Inflammatory macrophage treated with lipopolysaccharide for 1 hour (primary cell): ENCODE data around the gene OR6N2.
A peak's percentile ranks its signal among the peaks of the same experiment; 100 is the strongest.

Experiments
- DNase-seq, 2 donors: peaks; one replicate each; pipeline ENCODE4 v3.0.0-alpha.2; 2020 to 2022

OR6N2 gene, protein sequence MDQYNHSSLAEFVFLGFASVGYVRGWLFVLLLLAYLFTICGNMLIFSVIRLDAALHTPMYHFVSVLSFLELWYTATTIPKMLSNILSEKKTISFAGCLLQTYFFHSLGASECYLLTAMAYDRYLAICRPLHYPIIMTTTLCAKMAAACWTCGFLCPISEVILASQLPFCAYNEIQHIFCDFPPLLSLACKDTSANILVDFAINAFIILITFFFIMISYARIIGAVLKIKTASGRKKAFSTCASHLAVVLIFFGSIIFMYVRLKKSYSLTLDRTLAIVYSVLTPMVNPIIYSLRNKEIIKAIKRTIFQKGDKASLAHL

DNA sequence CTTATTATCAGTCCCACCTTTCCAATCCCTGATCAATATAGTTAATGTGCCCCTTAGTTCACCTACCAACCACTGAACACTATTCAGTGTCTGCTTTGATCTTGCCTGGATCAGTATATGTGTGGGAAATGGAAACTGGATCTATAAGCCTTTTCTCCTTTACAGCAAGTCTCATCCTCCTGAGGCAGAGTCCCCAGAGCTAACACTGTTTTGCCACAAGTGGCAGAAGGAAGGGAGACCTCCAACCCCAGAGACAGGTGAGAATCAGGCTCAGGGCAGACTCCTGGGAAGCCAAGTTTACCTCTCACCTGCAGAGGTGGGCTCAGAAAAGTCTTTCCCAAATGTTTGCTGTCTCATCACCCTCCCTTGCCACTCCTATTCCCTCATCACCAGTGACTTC lies at the start of gene OR6N2:
TSS of gene OR6N2 (minus strand) at position 101 of the 400 bp plus-strand sequence. CDS start 3,569 bp downstream, outside the sequence.
- no peak for DNase-seq

DNA sequence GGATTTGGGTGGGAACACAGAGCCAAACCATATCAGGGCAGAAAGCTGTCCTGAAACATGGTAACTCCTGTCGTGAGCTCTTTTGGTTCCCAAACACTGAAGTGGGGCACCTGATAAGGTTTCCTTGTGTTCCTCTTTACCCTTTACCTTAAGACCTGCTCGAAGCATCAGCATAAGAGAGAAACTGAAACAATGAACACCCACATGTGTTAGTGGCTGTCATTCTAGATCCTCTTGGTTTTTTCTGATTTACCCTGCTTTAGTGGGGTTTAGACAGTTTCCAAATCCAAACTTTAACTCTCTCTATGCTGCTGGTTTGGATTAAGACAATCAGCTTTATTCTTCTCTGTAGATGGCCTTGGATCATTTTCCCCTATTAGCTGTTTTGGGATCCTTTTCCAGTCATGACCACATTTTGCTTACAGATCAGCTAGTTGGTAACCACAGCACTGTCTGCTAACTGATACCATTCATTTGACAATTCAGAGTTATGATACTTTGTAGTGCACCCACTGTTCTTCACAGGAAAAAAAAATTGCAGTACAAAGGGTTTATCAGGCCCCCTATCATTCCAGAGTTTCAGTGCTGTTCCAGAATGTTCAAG lies 49.2 kb upstream of the OR6N2 start:
- DNase-seq, result peak in 1 of 2 donors; percentile 20

DNA sequence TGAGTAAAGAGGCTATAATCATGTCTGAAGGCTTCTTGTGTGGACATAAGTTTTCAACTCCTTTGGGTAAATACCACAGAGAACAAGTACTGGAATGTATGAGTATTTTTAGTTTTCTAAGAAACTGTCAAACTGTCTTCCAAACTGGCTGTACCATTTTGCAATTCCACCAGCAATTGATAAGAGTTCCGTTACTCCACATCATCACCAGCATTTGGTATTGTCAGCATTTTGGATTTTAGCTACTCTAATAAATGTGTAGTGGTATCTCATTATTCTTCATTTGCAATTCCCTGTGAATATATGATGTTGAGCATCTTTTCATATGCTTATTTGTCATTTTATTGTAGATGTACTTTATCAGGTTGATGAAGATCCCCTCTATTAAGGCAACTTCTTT lies 40.7 kb upstream of the OR6N2 start:
- no peak for DNase-seq

DNA sequence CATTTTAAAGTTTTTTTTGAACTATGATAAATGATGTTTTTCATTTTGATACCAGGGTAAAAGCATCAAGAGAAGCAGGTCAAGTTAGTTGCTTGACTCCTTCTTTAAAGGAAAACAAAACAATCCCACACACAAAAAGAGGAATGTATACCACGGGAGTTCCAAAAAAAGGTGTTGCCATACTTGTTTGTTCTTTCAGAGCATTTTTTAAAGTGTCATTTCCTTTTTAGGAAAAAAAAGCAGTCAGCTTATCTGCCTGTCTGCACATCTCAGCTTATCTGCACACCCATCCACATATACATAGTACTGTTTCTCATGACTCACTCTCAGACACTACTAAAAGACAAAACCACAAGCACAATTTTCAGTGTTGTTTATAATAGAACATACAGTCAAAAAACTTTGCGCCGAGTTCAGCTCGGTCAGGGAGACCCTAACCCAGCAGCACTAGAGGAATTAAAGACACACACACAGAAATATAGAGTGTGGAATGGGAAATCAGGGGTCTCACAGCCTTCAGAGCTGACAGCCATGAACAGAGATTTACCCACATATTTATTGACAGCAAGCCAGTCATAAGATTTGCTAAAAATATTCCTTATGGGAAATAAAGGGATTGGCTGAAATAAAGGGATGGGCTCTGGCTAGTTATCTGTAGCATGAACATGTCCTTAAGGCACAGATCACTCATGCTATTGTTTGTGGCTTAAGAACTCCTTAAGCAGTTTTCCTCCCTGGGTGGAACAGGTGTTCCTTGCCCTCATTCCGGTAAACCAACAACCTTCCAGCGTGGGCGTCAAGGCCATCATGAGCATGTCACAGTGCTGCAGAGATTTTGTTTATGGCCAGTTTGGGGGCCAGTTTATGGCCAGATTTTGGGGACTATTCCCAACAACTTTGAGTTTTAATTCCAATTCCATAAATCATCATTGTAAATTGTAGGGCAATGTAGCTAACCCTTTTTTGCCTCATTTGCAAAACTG lies 38.7 kb upstream of the OR6N2 start:
- no peak for DNase-seq

DNA sequence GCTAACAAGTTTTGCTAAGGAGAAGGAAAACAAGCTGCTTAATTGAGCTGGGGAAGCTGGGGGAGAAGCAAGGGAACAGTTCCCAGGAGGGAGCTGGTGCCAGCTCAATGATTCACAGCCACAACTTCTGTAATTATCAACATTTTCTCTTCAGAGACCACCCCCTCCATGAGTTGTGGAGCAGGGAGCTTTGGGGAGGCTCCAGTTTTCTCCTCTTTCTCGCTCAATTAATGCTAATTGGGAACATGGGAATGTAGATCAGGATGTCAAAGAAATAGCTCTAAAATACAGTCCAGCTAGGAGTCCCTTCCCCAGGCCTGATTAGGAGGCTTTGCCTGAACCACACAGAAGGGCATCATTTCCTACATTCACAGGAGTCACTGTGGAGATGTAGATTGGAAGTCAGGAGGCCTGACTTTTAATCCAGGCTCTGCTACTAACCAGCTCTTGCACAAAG lies 38.0 kb upstream of the OR6N2 start:
- no peak for DNase-seq

DNA sequence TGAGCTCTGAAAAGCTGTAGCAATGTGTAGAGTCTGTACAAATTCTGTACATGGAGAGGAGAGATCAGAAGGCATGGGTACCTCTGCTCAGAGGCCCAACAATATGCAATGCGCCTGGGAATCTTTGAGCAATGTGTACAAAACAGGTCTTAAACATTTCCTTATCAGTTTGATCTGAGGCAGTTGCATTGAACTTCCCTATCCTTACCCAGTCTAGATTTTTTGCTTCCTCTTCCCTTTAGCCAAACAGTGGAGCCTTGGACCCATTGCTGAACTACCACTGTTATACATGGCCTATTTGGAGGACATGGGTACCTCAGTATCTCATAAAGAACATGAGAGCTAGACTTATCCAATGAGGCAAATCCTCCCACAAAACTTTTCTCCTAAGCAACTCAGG lies 37.6 kb upstream of the OR6N2 start:
- peak; percentile 40 to 50 for DNase-seq

DNA sequence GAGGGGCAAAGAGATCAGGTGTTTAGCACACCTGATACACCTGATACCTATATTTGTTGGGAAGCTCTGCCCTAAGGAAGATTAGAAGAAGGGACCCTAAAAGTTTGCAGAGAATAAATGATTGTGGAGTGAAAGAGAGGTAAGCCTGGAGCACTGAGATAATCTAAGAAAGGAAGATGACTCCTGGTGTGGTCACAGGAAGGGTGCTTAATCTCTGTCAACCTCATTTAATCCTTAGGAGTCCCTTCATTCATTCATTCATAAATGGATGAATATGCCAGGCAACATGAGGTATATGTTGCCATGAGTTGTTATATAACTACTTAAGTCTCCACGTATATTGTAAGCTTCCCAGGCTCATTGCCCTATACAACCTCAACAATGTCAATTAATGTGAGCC lies 34.0 kb upstream of the OR6N2 start:
- DNase-seq, result no peak

DNA sequence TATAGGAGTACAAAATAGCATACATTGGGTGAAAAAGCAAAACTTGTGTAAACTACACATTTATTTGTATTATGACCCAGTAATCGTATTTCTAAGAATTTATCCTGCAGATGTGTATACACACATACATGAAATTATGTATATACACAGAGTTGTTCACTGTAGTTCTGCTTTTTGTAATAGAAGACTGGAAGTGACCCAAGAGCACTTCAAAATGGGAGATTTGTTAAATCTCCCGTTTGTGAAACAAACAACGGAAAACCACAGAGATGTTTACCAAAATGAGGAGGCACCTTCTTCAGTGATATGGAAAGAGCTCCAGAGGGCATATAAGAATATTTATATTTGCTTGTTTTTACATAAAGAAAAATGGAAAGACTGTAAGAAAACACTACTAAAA lies 32.2 kb upstream of the OR6N2 start:
- DNase-seq, result peak; percentile 50 to 54

DNA sequence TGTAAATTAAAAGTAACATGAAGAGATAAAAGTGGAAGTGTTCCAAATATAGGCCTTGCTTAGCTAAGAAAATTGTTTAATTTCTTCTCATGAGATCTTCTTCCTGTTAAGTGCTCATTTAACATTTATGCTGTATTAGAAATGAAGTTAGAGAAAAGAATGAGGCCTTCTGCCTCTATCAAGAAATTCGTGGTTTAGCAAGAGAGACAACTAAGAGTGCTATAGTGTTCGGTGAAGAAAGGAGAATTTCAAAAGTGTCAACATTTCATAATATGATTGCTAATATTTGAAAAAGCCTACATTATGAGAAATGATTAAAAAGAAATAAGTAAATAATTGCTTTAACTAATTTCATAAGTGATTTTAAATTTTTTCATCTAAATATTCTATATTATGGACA lies 31.3 kb upstream of the OR6N2 start:
- peak in 1 of 2 donors; percentile 58 for DNase-seq

DNA sequence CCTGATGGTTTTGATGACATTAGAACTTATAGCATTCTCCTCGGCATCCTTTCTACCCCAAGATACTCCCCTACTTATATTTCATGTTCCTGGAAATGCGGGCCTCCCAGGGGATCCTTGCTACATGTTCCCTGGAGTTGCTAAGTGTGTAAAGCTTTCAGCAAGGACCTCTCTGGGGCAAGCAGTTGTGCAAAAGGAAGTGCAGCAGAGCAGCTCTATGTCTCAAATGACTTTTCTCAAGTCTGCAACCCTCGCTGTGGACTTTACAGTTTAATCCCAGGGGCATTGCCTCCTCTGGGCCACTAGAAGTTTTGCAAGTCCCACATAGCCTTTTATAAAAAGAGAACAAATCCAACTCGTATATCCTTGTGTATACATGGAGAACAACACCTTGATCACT lies 29.3 kb upstream of the OR6N2 start:
- peak in 1 of 2 donors; percentile 43 for DNase-seq

DNA sequence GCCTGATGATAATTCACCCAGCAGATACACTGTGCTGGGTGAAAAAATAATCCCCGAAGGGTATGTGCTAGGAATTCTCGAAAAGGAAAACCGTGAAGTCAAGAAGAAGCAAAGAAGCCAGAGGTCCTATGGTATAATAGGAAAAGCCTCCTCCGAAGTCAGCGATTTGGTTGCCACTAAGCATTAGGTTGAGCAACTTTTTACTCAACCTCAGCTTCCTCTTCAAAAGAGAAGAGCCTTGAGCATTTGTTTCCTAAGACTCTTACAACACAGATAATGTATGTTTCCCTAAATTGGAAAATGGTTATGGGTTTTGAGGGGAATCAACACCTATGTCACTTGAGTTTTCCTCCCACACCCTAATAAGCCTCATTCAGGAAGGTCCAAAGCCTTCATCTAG lies 28.9 kb upstream of the OR6N2 start:
- peak; percentile 89 to 90 for DNase-seq

DNA sequence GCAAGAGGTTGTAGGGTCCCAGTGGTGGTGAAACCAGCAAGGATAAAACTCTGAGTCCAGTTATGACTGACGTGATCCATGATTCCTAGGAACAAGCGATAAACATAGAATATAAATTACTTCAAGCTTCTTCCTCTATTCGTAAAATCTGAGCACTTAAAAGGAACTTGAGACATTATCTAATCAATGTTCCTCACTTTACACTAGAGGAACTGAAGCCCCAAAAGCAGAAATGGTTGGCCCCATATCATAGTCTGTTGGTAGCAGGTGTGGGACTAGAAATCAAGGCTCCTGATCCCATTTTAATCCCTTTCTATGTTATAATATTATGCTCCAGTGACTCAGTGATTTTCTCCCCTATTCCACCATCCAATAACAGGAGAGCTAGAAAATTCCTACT lies 28.3 kb upstream of the OR6N2 start:
- DNase-seq, result peak; percentile 63 to 66

DNA sequence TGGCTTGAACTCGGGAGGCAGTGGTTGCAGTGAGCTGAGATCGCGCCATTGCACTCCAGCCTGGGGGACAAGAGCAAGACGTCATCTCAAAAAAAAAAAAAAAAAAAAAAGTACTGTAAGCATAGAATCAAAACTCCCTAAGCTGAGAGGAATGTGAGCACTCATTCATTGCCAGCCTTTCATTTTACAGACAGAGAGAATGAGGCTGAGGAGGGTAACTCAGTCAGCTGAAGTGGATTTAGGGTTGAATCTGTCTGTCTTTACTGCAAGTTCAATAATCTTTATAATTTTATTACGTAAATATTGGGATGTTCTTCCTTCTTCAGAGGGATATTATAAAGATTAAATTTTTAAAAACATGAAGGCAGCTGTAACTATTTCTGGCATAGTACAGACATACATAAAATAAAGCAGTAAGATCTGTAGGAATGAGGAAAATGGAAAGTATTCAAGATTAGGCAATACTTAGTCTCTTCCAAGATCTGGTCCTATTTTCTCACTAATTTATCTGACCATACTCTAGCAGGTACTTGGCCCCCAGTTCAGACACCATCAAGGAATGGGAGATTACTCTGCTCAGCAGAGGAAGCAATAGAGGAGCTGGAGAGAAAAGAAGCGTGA lies 26.0 kb upstream of the OR6N2 start:
- DNase-seq, result no peak

DNA sequence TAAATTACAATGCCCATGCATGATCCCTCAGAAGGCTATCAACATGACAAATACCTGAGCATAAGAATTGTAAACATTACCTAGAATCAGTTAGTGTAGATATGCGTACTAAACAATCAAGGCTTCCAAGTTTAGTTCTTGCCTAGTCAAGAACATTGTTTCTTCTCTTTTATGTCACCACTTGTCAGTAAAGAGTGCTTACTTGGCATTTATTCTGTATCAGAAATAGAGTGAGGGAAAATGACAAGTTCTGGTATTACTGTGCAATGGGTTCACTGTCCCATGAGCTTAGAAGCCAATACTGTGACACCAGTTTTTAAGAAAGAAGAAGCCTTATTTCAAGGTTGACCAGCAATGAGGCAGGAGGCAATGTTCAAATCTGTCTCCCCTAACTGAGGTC lies 22.7 kb upstream of the OR6N2 start:
- DNase-seq, result no peak

DNA sequence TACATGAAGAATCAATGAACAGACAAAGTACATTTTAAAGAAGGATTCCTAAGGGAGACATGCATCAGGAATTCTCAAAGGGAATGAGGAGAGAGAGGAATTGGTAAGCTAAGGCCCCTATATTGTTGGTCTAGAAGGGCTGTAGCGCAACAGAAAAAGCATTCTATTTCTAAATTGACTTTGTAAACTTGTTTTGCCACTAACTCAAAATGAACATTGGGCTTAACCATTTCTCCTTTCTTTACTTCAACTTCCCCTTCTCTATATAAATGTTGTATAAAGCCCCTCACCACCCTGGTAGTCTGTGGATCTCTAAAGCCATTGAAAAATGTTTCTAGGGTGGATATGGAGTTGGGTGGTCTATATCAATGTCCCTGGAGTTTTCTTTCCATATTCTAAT lies 20.4 kb upstream of the OR6N2 start:
- DNase-seq, result no peak

DNA sequence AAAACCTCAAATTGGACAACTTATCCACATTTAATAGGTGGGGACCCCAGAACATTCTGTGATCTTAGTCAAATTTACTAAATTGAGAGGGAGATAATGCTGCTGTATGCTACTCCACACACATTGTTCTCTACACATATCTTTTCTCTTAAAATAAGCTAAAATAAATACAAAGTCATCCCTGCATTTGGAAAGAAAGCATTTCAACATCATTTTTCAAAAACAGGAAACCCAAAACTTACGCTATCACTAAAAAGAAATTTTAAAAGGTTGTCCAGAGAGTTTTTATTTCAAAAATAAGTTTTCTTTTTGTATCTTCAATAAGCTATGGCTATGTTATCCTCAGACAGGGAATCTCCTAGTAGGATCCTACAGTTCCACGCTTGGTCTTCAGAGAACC lies 19.5 kb upstream of the OR6N2 start:
- DNase-seq, result peak; percentile 22 to 59

DNA sequence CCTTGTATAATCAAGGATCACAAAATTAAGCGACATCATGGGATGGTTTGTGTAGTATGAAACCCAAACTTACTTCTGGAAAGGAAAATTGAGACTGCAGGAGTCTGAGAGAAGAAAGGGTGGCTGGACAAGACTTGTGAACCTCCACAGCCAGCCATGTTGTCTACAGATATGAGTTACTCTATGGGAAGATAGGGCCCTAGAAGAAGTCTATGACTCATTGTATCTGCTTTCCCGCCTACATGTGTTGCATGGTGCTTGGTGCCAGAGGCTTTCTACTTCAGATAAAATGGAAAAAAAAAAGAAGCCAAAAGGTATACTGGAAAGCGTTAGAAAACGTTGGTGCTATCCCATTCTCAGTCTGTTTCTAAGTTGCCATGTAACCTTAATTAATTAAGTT lies 18.7 kb upstream of the OR6N2 start:
- peak; percentile 51 to 73 for DNase-seq

DNA sequence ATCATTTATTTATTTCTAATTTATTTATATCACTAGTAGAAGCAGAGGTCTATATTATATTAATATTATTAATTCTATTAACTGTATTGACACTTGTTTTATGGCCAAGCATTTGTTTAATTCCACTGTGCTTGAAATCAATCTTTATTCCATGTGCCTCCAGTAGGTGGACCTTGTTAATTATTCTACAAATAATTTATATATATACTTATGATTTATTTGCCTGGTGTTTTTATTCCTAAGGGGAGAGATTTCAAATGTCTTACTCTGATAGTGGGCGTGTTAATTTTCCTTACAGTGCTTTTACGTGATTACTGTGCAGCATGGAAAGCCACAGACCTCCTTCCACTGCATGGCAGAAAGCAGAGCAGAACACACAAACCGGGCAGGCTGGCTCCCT lies 17.5 kb upstream of the OR6N2 start:
- no peak for DNase-seq

DNA sequence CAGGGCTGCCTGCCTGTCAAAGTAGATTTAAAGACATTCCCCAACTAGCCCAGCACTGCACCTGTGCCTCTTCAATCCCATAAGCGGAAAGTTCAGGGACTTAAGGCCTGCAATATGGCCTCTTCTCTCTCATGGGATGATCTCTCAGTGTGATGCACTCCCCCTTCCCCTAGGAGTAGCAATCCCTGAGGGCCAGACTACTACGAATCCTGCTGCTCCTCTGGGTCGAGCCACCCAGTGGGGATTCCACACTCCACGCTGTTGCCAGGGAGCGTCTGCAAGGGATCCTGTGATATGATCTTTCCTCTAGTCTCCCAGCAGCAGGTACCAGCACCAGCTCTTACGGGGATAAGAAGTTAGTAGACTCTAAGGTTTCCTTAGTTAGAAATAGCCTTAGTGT lies 13.2 kb upstream of the OR6N2 start:
- no peak for DNase-seq

DNA sequence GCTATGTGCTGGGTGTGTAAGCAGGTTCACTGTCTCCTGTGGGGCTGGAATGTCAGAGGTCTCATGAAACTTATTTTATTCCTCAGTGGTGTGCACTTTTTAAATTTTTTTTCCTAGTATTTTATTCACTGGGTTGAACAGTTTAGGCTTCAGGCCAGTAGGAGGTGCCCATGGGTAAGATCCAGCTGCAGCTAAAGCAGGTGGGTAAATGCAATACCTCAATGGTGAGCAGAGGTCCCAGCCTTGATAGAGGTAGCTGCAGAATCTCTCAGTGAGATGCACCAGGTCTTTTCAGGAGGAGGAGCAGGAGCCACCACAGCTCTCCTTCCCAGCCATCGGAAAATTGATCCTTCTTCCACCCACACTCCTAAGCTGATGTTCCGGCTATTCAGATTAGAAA lies 12.6 kb upstream of the OR6N2 start:
- peak in 1 of 2 donors; percentile 45 for DNase-seq

DNA sequence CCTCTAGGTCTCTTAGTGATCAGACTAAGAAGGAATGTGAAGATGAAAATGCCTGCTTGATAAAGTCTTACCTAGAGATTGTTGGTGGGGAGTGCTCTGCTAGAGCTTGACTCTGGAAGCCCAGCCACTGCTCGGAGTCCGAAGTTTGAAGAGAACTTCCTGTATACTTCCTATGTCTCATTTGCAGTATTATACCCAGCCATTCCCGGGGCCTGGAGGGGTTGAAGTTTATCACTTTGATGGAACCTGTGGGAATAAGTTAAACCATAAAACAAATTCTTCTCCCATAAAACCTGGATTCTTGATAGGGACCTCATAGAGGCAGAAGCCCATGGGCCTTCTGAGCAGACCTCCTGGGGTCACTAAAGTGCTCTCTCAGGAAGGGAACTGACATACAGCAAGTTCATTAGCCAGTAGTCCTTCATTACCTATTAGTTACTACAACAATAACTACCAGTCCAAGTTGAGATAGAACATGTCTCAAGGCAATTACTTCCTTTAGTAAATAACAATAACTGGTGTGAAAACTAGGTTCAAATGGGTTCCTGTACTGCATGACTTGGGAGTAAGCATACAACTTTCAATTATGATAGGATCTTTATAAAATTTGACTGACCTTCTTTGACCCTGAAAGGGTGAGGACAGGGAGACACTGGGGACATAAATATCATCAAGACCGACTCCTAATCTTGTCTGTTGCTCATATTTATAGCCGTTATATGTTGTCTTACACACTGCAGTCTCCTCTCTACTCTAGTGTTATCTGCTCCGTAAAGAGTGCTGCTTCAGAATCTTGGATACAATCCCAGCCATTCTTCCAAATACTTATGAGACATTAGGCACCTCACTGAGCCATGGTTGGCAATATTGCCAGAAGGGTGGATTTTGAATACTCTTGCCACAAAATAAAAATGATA lies 8.8 kb downstream of the OR6N2 start, which contains the start of gene OR6N1:
TSS of gene OR6N1 (minus strand) at position 246 of the 917 bp plus-strand sequence. CDS start 5,513 bp downstream, outside the sequence.
- DNase-seq, result no peak

DNA sequence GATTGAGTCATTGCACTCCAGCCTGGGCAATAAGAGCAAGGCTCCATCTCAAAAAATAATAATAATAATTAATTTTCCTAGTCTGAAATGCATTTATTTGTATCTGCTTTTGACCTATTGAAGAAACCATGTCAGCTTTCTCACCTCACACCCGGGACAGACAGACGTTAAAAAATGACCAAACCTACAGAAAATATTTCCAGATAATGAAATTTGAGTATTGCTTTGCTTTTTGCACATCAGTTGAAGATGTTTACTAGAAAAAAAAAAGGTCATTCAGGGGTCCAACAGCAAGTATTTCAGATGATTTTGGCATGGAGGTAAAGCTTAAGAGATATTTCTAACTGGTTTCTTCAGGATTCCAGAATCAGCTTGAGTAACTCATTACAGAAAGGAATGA lies 26.6 kb downstream of the OR6N2 start, which contains the start of gene OR6K6:
TSS of gene OR6K6 (plus strand) at position 301 of the 400 bp plus-strand sequence. CDS start 168 bp downstream, outside the sequence.
- no peak for DNase-seq
